IMR-90 (cell line): ENCODE results near the gene UPB1. TPM values are rescaled to one million over a fixed set of nuclear protein-coding genes. Genes with fewer than 3 reads are reported as not detected.
A peak's percentile ranks its signal among the peaks of the same experiment; 100 is the strongest.

Experiments
- ATAC-seq: fragments of 200-7000 bp; cut with Tn5 transposase; 2 replicates; pipeline ENCODE4 v1.9.1; 2020; ENCODE audit warnings: low read depth, mild to moderate bottlenecking, moderate library complexity
- BruUV-seq: library from RNA; stranded (reverse); fragments of 400-500 nt; replicated peaks from 2 replicates; lab custom pipeline; 2021; lab: Mats Ljungman, UMichigan
- CTCF ChIA-PET: fragments of 300-600 bp; formaldehyde crosslinking; extraction: SDS; loops from one replicate; lab custom pipeline; 2021; ENCODE audit warnings: antibody characterized with exemption; lab: Yijun Ruan, JAX
- POLR2A ChIA-PET: fragments of 300-600 bp; sonication (Branson Sonifier 250); formaldehyde crosslinking; loops from one replicate; lab custom pipeline; 2022; ENCODE audit warnings: antibody characterized with exemption; ENCODE audit not compliant: unreplicated experiment; lab: Charles Lee
- DNase-seq: peaks from one replicate; pipeline ENCODE4 v3.0.0; 2013
- H2AFZ ChIP-seq: replicated peaks from 2 replicates; pipeline ENCODE3; 2013; ENCODE audit warnings: low read length, mild to moderate bottlenecking; ENCODE audit not compliant: poor library complexity
- H2AK5ac ChIP-seq: 2 replicates; pipeline ENCODE4 v1.6.1; 2013; ENCODE audit warnings: low read depth, low read length, inconsistent platforms
- H2AK9ac ChIP-seq: replicated peaks from 2 replicates; pipeline ENCODE3; 2013; ENCODE audit warnings: mild to moderate bottlenecking, low read depth, low read length, moderate library complexity; ENCODE audit not compliant: poor library complexity
- H2BK120ac ChIP-seq: 2 replicates; pipeline ENCODE4 v1.6.1; 2013; ENCODE audit warnings: low read depth, low read length, inconsistent platforms
- H2BK15ac ChIP-seq: 3 replicates; pipeline ENCODE4 v1.6.1; 2013; ENCODE audit warnings: low read depth, low read length, inconsistent platforms
- H2BK20ac ChIP-seq: 2 replicates; pipeline ENCODE4 v1.6.1; 2013; ENCODE audit warnings: low read depth, mild to moderate bottlenecking, inconsistent platforms, low read length, moderate library complexity
- H2BK5ac ChIP-seq: 2 replicates; pipeline ENCODE4 v1.6.1; 2013; ENCODE audit warnings: mild to moderate bottlenecking, low read depth, low read length, inconsistent platforms; ENCODE audit not compliant: poor library complexity, severe bottlenecking
- H3K14ac ChIP-seq: replicated peaks from 2 replicates; pipeline ENCODE4 v1.6.1; 2013; ENCODE audit warnings: low read depth, low read length, inconsistent platforms
- H3K18ac ChIP-seq: 2 replicates; pipeline ENCODE4 v1.6.1; 2013; ENCODE audit warnings: low read depth, low read length, control low read depth
- H3K23ac ChIP-seq: 2 replicates; pipeline ENCODE4 v1.6.1; 2013; ENCODE audit warnings: low read depth, low read length, inconsistent platforms
- H3K27ac ChIP-seq: 2 replicates; pipeline ENCODE4 v1.5.1; 2013; ENCODE audit warnings: mild to moderate bottlenecking, control low read depth, low read length; ENCODE audit not compliant: insufficient read depth
- H3K27me3 ChIP-seq: 2 replicates; pipeline ENCODE4 v1.6.1; 2013; ENCODE audit warnings: low read length; ENCODE audit not compliant: control insufficient read depth, insufficient read depth
- H3K36me3 ChIP-seq: 2 replicates; pipeline ENCODE4 v1.6.1; 2013; ENCODE audit warnings: low read length, mixed read lengths; ENCODE audit not compliant: control insufficient read depth, insufficient read depth
- H3K4ac ChIP-seq: 2 replicates; pipeline ENCODE4 v1.6.1; 2013; ENCODE audit warnings: low read depth, low read length, inconsistent platforms
- H3K4me1 ChIP-seq: 2 replicates; pipeline ENCODE4 v1.6.1; 2013; ENCODE audit warnings: low read length, mixed read lengths; ENCODE audit not compliant: control insufficient read depth, insufficient read depth
- H3K4me2 ChIP-seq: 2 replicates; pipeline ENCODE4 v1.6.1; 2013; ENCODE audit warnings: low read depth, mild to moderate bottlenecking, control low read depth, low read length, moderate library complexity
- H3K4me3 ChIP-seq: 2 replicates; pipeline ENCODE4 v1.5.1; 2013; ENCODE audit warnings: low read depth, mild to moderate bottlenecking, control low read depth, low read length, moderate library complexity; ENCODE audit not compliant: insufficient read depth
- H3K56ac ChIP-seq: 2 replicates; pipeline ENCODE4 v1.6.1; 2013; ENCODE audit warnings: low read length, inconsistent platforms; ENCODE audit not compliant: insufficient read depth; ENCODE audit errors: extremely low read depth
- H3K79me1 ChIP-seq, 2 experiments: 2 replicates each; pipeline ENCODE4 v1.6.1; 2013; ENCODE audit warnings: low read length in 2 of 2, inconsistent platforms in 1 of 2, low read depth in 1 of 2
- H3K9ac ChIP-seq: 2 replicates; pipeline ENCODE4 v1.6.1; 2013; ENCODE audit warnings: low read depth, low read length, control low read depth
- H3K9me1 ChIP-seq: 2 replicates; pipeline ENCODE4 v1.6.1; 2013; ENCODE audit warnings: low read length, inconsistent platforms; ENCODE audit not compliant: insufficient read depth
- H3K9me3 ChIP-seq: 2 replicates; pipeline ENCODE4 v1.6.1; 2013; ENCODE audit warnings: low read length; ENCODE audit not compliant: control insufficient read depth, insufficient read depth
- H4K20me1 ChIP-seq: 2 replicates; pipeline ENCODE4 v1.6.1; 2013; ENCODE audit warnings: low read length, inconsistent platforms; ENCODE audit not compliant: insufficient read depth
- H4K5ac ChIP-seq: 2 replicates; pipeline ENCODE4 v1.6.1; 2013; ENCODE audit warnings: mild to moderate bottlenecking, low read depth, low read length, control low read depth
- H4K8ac ChIP-seq, 2 experiments: 2 replicates each; pipeline ENCODE4 v1.6.1; 2013; ENCODE audit warnings: low read depth in 2 of 2, low read length in 2 of 2, control low read depth in 1 of 2, inconsistent platforms in 1 of 2
- H4K91ac ChIP-seq: 2 replicates; pipeline ENCODE4 v1.6.1; 2013; ENCODE audit warnings: low read depth, low read length, inconsistent platforms; ENCODE audit not compliant: insufficient read depth
- CEBPB ChIP-seq: IDR thresholded peaks from 2 replicates; pipeline ENCODE4 v1.6.1; 2012; ENCODE audit warnings: low read depth, low read length, improper control_type of control experiment
- POLR2A ChIP-seq: IDR thresholded peaks from 2 replicates; pipeline ENCODE4 v1.6.1; 2012; ENCODE audit warnings: mild to moderate bottlenecking, low read depth, low read length
- WGBS, 2 experiments: methylation state at CpG; one replicate each; pipeline versions ENCODE4 v1.1.5 to v1.1.7; 2013; ENCODE audit warnings: missing lambda C conversion rate in 2 of 2; ENCODE audit not compliant: insufficient read length in 1 of 2; ENCODE audit errors: extremely low coverage in 2 of 2; 5-methylcytosine and 5-hydroxymethylcytosine counted together
- dilution Hi-C: fragments of 300-500 bp; cut with HindIII; formaldehyde crosslinking; loops from one replicate; pipeline ENCODE4 v1.14.3; 2018; ENCODE audit warnings: low sequenced_read_pairs; ENCODE audit not compliant: unreplicated experiment
- in situ Hi-C: fragments of 300-500 bp; cut with MboI; formaldehyde crosslinking; loops from 3 replicates; pipeline ENCODE4 v1.14.3; 2019; ENCODE audit warnings: low sequenced_read_pairs, inconsistent platforms, mixed read lengths
- intact Hi-C: fragments of 100-400 bp; cut with micrococcal nuclease; formaldehyde crosslinking; loops from 2 replicates; pipeline ENCODE4 v1.10.0; 2022
- polyA plus RNA-seq, 3 experiments: library from polyadenylated mRNA; depleted of rRNA; stranded (reverse); fragments of >200 nt; gene quantifications; 2 replicates each; pipeline ENCODE4 v1.2.3, GENCODE V29; 2012; ENCODE audit warnings: low replicate concordance in 1 of 3
- total RNA-seq: library from RNA; depleted of rRNA; stranded (reverse); fragments of >200 nt; gene quantifications from 2 replicates; pipeline ENCODE4 v1.2.3, GENCODE V29; 2012

The UPB1 gene
- total and polyA plus RNA-seq, 2 of the 4 experiments (the other 2 are of a cell fraction), result under 0.01 to 0.02 TPM

DNA sequence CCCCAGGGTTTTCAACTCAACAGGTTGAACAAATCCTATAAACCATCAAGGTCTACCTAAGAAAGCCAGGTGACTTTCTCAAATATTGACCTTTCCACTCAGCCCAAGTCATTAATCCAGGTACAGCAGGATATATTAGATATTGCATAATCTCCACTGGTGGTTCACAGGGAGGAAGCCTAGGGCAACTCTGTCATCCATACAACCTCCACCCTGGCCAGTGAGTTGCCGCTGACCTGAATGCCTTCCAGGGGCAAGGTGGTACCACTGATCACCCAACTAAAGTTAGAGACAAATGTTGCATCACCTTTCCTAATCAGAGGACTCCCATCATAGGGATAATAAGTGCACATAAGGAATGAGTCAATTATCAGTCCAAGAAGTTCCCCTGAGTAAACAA lies 36.9 kb downstream of the UPB1 start:
- no peak for ATAC-seq
- no peaks in the 10 kb centered on the region for H3K4me1 ChIP-seq
- dilution Hi-C loops, result no loop called here
- intact Hi-C loops, result no loop called here
- no peak overlapping the region for H3K27ac ChIP-seq
- H2AK9ac ChIP-seq, result no peak overlapping the region
- H4K5ac ChIP-seq, result no peak overlapping the region
- H2BK120ac ChIP-seq, result no peak overlapping the region
- H3K9me3 ChIP-seq, result no peaks in the 10 kb centered on the region
- H3K23ac ChIP-seq, result no peak overlapping the region
- H2AFZ ChIP-seq, result no peak overlapping the region
- H3K4me3 ChIP-seq, result no peak overlapping the region
- no peak overlapping the region for H2BK20ac ChIP-seq
- no peaks in the 10 kb centered on the region for H3K79me1 ChIP-seq
- H3K56ac ChIP-seq, result no peak overlapping the region
- H3K18ac ChIP-seq, result no peak overlapping the region
- TF ChIP-seq POLR2A (no peak), CEBPB (peak; percentile 48)
- no peak overlapping the region for H3K4me2 ChIP-seq
- in situ Hi-C loops, result no loop called here
- no peak overlapping the region for H4K91ac ChIP-seq
- H2BK5ac ChIP-seq, result no peak overlapping the region
- no peaks in the 10 kb centered on the region for H3K9me1 ChIP-seq
- ChIA-PET POLR2A (no interaction called here), CTCF (no interaction called here)
- no peak overlapping the region for H3K14ac ChIP-seq
- no peak overlapping the region for H2AK5ac ChIP-seq
- H3K9ac ChIP-seq, result no peak overlapping the region
- H2BK15ac ChIP-seq, result no peak overlapping the region
- H4K8ac ChIP-seq, result no peak overlapping the region
- H3K27me3 ChIP-seq, result peaks cover 9% of the 10 kb centered on the region
- DNase-seq, result no peak
- WGBS, 2 experiments, result no CpG with 5 or more reads among the region's 1 CpG
- H3K36me3 ChIP-seq, result no peaks in the 10 kb centered on the region
- no peaks in the 10 kb centered on the region for H4K20me1 ChIP-seq
- H3K4ac ChIP-seq, result no peak overlapping the region
- BruUV-seq, result no TSS peak
